ENCODE measurements around the gene BAIAP2. TPM values are rescaled to one million over a fixed set of nuclear protein-coding genes. Genes with fewer than 3 reads are reported as not detected.

The BAIAP2 gene, protein sequence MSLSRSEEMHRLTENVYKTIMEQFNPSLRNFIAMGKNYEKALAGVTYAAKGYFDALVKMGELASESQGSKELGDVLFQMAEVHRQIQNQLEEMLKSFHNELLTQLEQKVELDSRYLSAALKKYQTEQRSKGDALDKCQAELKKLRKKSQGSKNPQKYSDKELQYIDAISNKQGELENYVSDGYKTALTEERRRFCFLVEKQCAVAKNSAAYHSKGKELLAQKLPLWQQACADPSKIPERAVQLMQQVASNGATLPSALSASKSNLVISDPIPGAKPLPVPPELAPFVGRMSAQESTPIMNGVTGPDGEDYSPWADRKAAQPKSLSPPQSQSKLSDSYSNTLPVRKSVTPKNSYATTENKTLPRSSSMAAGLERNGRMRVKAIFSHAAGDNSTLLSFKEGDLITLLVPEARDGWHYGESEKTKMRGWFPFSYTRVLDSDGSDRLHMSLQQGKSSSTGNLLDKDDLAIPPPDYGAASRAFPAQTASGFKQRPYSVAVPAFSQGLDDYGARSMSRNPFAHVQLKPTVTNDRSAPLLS
- 1 to 10 TPM; 3.3 to 3.6 TPM for total RNA-seq

DNA sequence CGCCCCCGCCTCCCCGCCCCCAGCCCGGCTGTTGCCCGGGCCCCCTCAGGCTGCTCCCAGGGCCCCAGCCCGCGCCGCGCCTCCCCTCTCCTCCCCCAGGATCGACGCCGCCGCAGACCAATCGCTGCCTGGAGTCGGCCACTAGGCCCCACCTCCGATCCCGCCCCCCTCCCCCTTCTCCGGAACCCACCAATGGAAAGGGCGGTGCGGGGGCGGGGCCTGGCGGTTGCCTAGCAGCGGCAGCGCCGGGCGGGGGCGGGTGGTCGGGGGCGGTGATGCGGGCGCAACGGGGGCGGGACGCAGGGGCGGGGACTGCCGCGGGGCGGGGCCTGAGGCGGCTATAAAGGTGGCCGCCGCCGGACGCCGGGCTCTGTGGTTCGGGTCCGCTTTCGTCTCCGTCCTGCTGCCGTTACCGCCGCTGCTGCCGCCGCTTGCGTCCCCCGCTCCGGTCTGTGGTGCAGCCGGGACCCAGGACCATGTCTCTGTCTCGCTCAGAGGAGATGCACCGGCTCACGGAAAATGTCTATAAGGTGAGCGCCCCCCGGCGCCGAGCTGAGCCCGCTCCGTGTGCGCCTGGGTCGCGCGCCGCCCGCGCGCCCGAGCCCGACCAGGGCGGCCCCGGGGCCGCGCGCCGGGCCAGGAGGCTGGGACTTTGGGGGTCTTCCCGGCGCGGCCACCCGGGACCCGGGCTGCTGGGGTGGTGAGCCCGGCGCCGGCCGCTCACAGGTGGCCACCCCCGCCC, at the start of gene BAIAP2:
Gene BAIAP2 (plus strand): TSS at position 373 of the 742 bp plus-strand sequence. CDS start 104 bp downstream, at position 477.
- peak within 1 kb of the TSS; percentile 79 for H3K4me3 Mint-ChIP-seq
- H3K4me1 Mint-ChIP-seq (ENCODE audit: low read depth) = peaks cover 10% of the 10 kb centered on the region
- H3K9me3 Mint-ChIP-seq = no peaks in the 10 kb centered on the region
- no peak within 1 kb of the TSS for H3K27ac Mint-ChIP-seq
- H3K36me3 Mint-ChIP-seq = no peaks in the 10 kb centered on the region
- CTCF ChIA-PET = no interaction called here
- peaks cover 13% of the 10 kb centered on the region for H3K27me3 Mint-ChIP-seq
- POLR2A ChIA-PET = interaction anchor here (0.6 kb wide), 1 partner anchor 63 kb away, joined by 3 read pairs; no protein-coding TSS in a partner anchor
- intact Hi-C loops (cut with micrococcal nuclease) = loop anchor here (10.0 kb wide), 1 partner anchor 190 kb away; the partner anchor contains the start of gene CEP131
- DNase-seq = peak; percentile 96

DNA sequence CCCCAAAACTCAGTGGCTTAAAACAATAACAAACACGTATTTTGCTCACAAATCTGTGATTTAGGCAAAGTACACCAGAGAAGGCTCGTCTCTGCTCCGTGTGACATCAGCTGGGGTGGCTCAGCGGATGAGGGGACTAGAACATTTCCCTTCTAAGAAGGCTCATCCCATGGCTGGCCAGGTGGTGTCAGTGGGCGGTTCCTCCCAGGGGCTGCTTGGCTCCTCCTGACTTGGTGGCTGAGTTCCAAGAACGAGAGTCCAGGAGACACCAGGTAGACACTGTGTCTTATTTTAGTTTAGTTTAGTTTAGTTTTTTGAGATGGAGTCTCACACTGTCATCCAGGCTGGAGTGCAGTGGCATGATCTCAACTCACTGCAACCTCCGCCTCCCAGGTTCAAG, 48.9 kb upstream of the BAIAP2 start:
- Mint-ChIP-seq H3K27me3 (peaks cover 2% of the 10 kb centered on the region), H3K36me3 (no peaks in the 10 kb centered on the region), H3K4me1 (ENCODE audit: low read depth) (peaks cover 8% of the 10 kb centered on the region), H3K27ac (no peak overlapping the region), H3K9me3 (no peaks in the 10 kb centered on the region), H3K4me3 (no peak overlapping the region)
- intact Hi-C loops (cut with micrococcal nuclease) = no loop called here
- CTCF ChIA-PET = no interaction called here
- POLR2A ChIA-PET = no interaction called here
- no peak for DNase-seq

DNA sequence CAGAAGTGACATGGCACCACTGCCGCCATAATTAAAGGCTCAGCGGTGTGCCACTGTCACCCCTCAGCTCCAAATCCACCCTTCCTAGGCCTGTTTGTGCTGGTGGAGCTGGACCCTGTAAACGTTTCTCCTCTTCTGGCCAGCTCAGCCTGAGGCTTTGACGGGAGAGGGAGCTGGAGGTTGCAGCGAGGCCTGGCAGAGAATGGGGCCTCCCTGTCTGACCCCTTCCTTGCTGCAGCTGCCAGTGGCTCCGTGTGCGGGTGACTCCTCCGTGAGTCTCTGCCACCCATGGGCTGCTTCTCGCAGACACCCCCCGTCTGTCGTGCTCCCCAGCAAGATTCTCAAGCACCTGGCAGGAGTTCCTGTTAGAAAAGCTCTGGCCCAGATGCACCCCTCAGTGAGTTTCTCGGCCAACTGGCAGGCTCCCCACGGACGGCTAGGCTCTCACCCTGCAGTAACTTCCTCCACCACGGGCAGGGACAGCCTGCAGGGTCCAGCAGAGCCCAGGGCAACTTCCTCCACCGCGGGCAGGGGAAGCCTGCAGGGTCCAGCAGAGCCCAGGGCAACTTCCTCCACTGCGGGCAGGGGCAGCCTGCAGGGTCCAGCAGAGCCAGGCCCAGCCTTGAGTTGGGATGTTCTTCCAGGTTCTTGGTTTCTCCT, 48.0 kb upstream of the BAIAP2 start:
- ChIA-PET CTCF (no interaction called here), POLR2A (no interaction called here)
- intact Hi-C loops (cut with micrococcal nuclease) = no loop called here

DNA sequence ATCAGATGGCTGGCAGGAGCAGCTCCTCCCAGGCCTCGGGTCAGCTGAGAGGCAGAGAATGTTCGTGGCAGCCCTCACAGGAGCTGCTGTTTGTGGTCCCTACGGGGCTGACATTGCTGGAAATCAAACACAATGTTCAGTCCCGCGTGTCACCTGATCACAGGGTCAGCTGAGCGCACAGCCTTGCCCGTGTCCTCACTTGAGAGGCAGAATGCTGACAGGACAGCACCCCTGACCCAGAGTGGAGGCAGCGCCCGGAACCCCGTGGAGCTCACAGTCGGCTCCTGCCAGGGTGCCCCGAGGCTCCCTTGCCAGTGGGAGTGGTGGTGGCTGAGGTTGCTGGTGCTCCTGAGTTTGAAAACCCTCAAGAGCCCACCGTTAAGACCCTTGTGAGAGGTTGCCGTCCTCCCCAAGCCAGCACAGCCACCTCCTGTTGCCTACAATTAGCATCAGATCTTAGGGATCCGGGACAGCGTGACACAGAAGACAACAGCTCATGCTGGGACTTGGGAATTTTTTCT, 47.0 kb upstream of the BAIAP2 start:
- Mint-ChIP-seq H3K27me3 (peaks cover under 1% of the 10 kb centered on the region), H3K36me3 (no peaks in the 10 kb centered on the region), H3K4me3 (no peak overlapping the region), H3K9me3 (no peaks in the 10 kb centered on the region), H3K27ac (no peak overlapping the region), H3K4me1 (ENCODE audit: low read depth) (peaks cover 12% of the 10 kb centered on the region)
- CTCF ChIA-PET = interaction anchor here (1.0 to 1.9 kb wide), 3 partner anchors 36 to 560 kb away, joined by 3 to 9 read pairs (median 8); no protein-coding TSS in a partner anchor
- intact Hi-C loops (cut with micrococcal nuclease) = no loop called here
- no peak for DNase-seq
- POLR2A ChIA-PET = no interaction called here

More for the DNA sequence above, 48.0 kb upstream of the BAIAP2 start:
- no peak for DNase-seq
- Mint-ChIP-seq H3K27me3 (peaks cover 2% of the 10 kb centered on the region), H3K4me3 (no peak overlapping the region), H3K4me1 (ENCODE audit: low read depth) (peaks cover 8% of the 10 kb centered on the region), H3K9me3 (no peaks in the 10 kb centered on the region), H3K36me3 (no peaks in the 10 kb centered on the region), H3K27ac (peak overlapping the region; percentile 43)

DNA sequence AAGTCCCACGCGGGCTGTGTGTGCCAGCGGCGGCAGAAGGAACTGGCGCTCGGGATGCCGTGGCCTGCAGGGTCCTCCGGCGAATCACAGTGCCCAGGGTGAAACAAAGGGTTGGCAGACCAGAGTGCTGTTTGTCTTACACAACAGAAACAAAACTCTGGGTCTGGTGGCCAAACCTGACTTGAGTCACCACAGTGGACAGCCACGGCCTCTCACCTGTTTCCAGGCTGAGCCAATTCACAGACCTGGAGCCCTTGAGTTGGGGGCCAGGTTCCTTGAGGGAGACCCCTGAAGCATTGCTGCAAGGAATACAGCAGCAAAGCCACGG, 45.4 kb upstream of the BAIAP2 start:
- H3K27me3 Mint-ChIP-seq = no peaks in the 10 kb centered on the region
- POLR2A ChIA-PET = no interaction called here
- no peak for DNase-seq
- H3K9me3 Mint-ChIP-seq = no peaks in the 10 kb centered on the region
- H3K4me3 Mint-ChIP-seq = no peak overlapping the region
- no peak overlapping the region for H3K27ac Mint-ChIP-seq
- H3K36me3 Mint-ChIP-seq = no peaks in the 10 kb centered on the region
- CTCF ChIA-PET = interaction anchor here (0.7 to 1.9 kb wide), 5 partner anchors 29 to 562 kb away, joined by 3 to 9 read pairs (median 6); no protein-coding TSS in a partner anchor
- intact Hi-C loops (cut with micrococcal nuclease) = no loop called here
- peaks cover 20% of the 10 kb centered on the region for H3K4me1 Mint-ChIP-seq (ENCODE audit: low read depth)

DNA sequence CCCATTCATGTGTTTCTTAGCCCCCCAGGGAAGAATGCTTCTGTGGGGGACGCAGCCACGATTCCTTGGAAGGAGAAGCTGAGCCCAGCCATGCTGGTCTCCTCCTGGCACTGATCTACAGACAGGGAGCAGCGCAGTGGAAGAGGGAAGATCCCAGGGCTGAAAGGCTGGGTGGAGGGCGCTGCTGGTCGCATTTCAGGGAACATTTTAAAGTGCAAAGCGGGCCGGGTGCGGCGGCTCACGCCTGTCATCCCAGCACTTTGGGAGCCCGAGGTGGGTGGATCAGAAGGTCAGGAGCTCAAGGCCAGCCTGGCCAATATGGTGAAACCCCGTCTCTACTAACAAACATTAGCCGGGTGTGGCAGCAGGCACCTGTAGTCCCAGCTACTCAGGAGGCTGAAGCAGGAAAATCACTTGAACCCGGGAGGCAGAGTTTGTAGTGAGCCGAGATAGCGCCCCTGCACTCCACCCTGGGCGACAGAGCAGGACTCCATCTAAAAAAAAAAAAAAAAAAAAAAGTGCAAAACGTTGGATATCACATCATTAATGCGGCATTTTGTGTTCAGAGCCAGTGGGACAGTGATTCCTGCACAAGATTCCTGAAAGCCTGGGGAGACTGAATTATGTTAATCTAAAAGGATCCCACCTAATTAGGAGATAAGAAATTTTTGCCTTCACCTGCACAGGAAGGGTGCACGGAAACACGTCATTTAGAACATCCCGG, 43.9 kb upstream of the BAIAP2 start:
- no peaks in the 10 kb centered on the region for H3K9me3 Mint-ChIP-seq
- DNase-seq = no peak
- peak overlapping the region; percentile 74 for H3K4me3 Mint-ChIP-seq
- POLR2A ChIA-PET = no interaction called here
- peaks cover 20% of the 10 kb centered on the region for H3K4me1 Mint-ChIP-seq (ENCODE audit: low read depth)
- intact Hi-C loops (cut with micrococcal nuclease) = no loop called here
- H3K27me3 Mint-ChIP-seq = no peaks in the 10 kb centered on the region
- peak overlapping the region; percentile 51 for H3K27ac Mint-ChIP-seq
- CTCF ChIA-PET = interaction anchor here (0.9 to 2.3 kb wide), 3 partner anchors 32 to 113 kb away, joined by 3 to 9 read pairs (median 3); no protein-coding TSS in a partner anchor
- H3K36me3 Mint-ChIP-seq = peaks cover 8% of the 10 kb centered on the region

DNA sequence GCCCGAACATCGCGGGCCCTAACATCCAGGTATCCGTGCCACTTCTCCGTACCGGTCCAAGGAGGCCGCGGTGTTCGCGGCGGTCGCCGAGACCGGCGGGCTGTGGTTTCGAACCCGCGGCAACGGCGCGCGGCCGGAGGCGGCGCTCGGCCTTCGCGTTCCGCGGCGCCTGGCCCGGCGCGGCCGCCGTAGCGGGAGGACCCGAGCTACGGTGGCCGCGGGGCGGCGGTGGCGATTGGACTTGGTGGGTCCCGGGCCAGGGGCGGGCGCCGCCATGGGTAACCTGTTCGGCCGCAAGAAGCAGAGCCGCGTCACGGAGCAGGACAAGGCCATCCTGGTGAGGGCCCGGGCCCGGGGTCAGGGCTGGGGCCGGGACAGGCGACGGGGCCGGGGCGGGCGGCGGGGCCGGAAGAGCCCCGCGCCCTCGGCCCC, 43.3 kb upstream of the BAIAP2 start, which contains the start of gene CHMP6:
Gene CHMP6 (plus strand): TSS at position 197 of the 432 bp plus-strand sequence. CDS start 78 bp downstream, at position 275.
- CTCF ChIA-PET = interaction anchor here (0.9 to 2.3 kb wide), 2 partner anchors 32 to 113 kb away, joined by 3 to 9 read pairs; no protein-coding TSS in a partner anchor
- POLR2A ChIA-PET = no interaction called here
- Mint-ChIP-seq H3K36me3 (peaks cover 8% of the 10 kb centered on the region), H3K4me3 (peak within 1 kb of the TSS; percentile 74), H3K4me1 (ENCODE audit: low read depth) (peaks cover 20% of the 10 kb centered on the region), H3K9me3 (no peaks in the 10 kb centered on the region), H3K27ac (peak within 1 kb of the TSS; percentile 51), H3K27me3 (no peaks in the 10 kb centered on the region)
- DNase-seq = peak; percentile 73
- intact Hi-C loops (cut with micrococcal nuclease) = no loop called here

DNA sequence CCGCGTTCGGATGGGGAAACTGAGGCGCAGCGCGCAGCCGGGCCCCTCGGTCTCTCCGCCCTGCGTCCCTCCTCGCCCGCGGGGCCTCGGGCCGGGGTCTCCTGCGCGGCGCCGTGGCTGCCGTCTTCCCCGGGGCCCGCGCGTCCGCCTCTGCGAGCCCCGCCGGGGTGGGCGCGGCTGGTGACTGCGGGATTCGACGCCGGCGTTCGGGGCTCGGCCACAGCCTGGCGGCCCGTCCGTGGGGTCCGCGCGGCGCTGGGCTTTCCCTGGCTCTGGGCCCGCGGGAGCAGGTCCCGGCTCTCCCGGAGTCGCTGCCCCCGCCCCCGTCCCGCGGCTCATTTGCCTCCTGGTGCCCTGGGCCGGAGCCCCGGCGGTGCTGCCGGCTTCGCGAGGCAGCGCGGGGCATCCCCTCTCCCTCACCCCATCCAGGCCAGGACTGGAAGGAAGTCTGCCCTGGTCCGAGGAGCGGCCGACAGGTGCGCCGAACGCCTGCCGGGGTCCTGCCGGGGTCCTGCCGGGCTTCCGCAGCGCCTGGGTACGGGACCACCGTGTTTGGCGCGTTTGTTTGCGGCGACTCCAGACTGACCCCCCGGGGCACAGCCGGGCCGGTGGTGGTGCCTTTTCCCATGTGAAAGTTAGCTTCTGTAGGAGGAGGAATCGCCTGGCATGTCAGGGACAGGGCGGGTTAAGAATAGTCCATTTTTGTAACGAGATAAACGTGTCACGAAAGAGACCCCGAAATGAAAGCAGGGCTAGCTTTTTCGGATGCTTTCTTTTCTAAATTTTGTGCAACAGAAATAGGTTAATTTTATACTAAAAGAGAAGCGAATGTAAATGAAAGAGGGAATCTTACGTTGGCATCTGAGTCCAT, 42.6 kb upstream of the BAIAP2 start:
- Mint-ChIP-seq H3K4me1 (ENCODE audit: low read depth) (peaks cover 20% of the 10 kb centered on the region), H3K9me3 (no peaks in the 10 kb centered on the region), H3K36me3 (peaks cover 11% of the 10 kb centered on the region), H3K4me3 (peak overlapping the region; percentile 70), H3K27ac (no peak overlapping the region), H3K27me3 (no peaks in the 10 kb centered on the region)
- peak; percentile 25 for DNase-seq
- intact Hi-C loops (cut with micrococcal nuclease) = no loop called here
- ChIA-PET POLR2A (no interaction called here), CTCF (interaction anchor here (0.9 to 2.3 kb wide), 4 partner anchors 12 to 112 kb away, joined by 3 to 9 read pairs (median 3); no protein-coding TSS in a partner anchor)

DNA sequence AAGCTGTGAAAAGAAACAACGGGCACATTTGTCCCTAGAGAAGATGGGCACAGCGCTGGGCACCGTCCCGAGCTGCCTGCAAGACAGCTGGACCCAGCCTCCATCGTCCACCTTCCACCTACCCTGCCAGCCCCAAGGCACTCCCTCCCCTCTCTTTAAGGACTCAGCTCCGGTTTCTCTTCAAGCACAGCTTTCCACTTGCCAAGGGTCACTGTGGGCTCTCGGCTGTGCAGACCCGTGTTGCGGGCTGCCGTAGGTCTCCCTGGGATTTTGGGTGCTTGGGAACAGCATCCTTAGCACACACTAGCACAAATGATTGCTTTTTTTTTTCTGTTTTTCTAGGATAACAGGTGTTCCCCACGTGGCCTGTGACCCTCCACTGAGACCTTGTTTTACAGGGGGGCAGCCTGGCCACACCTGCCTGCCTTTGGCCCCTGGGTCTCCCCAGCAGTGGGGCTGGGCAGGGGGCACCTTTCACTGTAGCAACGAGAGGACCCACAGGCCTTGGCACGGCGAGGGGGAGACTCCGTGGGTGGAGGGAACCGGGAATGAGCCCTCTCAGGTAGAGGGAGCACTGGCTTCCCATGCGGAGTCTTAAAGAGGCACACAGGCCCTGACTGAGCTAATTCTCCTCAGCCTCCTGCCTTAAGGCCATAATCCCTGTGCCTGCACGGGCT, 41.9 kb upstream of the BAIAP2 start:
- peaks cover 12% of the 10 kb centered on the region for H3K36me3 Mint-ChIP-seq
- H3K4me3 Mint-ChIP-seq = peak overlapping the region; percentile 70
- ChIA-PET POLR2A (no interaction called here), CTCF (interaction anchor here (0.9 to 2.3 kb wide), 3 partner anchors 12 to 30 kb away, joined by 3 to 9 read pairs (median 3); no protein-coding TSS in a partner anchor)
- DNase-seq = no peak
- no peaks in the 10 kb centered on the region for H3K9me3 Mint-ChIP-seq
- peaks cover 20% of the 10 kb centered on the region for H3K4me1 Mint-ChIP-seq (ENCODE audit: low read depth)
- intact Hi-C loops (cut with micrococcal nuclease) = no loop called here
- H3K27me3 Mint-ChIP-seq = no peaks in the 10 kb centered on the region
- no peak overlapping the region for H3K27ac Mint-ChIP-seq

DNA sequence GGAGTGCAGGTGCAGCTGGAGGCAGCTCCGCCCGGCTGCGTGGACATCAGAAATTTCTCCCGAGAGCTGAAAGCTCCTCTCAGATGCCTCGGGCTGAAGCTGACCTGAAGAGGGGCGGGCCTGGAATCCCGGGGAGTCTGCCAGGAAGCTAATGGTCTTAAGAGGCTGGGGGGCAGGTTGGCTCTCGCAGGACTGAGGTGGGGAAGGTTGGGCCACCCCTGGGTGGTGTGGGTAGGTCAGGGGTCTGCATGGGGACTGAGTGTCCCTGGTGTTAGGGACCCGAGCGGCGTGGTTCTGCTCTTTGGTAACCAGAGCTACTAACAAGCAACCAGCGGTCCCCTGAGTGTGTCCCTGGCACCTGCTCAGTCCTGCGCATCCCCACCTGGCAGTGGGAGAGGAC, 39.8 kb upstream of the BAIAP2 start:
- Mint-ChIP-seq H3K9me3 (no peaks in the 10 kb centered on the region), H3K36me3 (peaks cover 20% of the 10 kb centered on the region), H3K27me3 (no peaks in the 10 kb centered on the region), H3K4me3 (no peak overlapping the region), H3K4me1 (ENCODE audit: low read depth) (peaks cover 15% of the 10 kb centered on the region), H3K27ac (no peak overlapping the region)
- intact Hi-C loops (cut with micrococcal nuclease) = no loop called here
- POLR2A ChIA-PET = no interaction called here
- CTCF ChIA-PET = no interaction called here
- no peak for DNase-seq

Measured in activated CD4-positive, alpha-beta memory T cell treated with anti-CD3 and anti-CD28 coated beads for 36 hours (primary cell).